CD4-positive, alpha-beta T cell (primary cell): Measurements from ENCODE around the gene CAMK2A. TPM values are rescaled to one million over a fixed set of nuclear protein-coding genes. Genes with fewer than 3 reads are reported as not detected.

Source experiments
- ATAC-seq: fragments of 200-7000 bp; cut with Tn5 transposase; one replicate; pipeline ENCODE4 v1.10.0; 2022; ENCODE audit warnings: mild to moderate bottlenecking; ENCODE audit not compliant: poor library complexity
- CTCF ChIA-PET: fragments of 350-600 bp; sonication (Branson Sonifier 250); formaldehyde crosslinking; loops from one replicate; lab custom pipeline; 2021; ENCODE audit warnings: antibody characterized with exemption, inconsistent platforms; lab: Charles Lee
- POLR2A ChIA-PET: fragments of 350-600 bp; sonication (Branson Sonifier 250); formaldehyde crosslinking; loops from one replicate; lab custom pipeline; 2021; ENCODE audit warnings: antibody characterized with exemption, inconsistent platforms; lab: Charles Lee
- DNase-seq, 14 experiments: peaks; one replicate each; pipeline ENCODE4 v3.0.0-alpha.2; 2013 to 2020; ENCODE audit warnings: mixed read lengths in 2 of 14
- H3K27ac ChIP-seq, 2 donors: one replicate each; pipeline versions ENCODE4 v1.5.1 to v1.7.0; 2013; ENCODE audit warnings: low read length in 2 of 2, low read depth in 1 of 2, mild to moderate bottlenecking in 1 of 2
- H3K27me3 ChIP-seq, 2 experiments: 1 replicate in 1 of 2; 2 replicates in 1 of 2; pipeline versions ENCODE4 v1.6.1 to v1.7.0; 2013; ENCODE audit warnings: low read length in 2 of 2, control low read depth in 1 of 2, mild to moderate bottlenecking in 1 of 2, moderate library complexity in 1 of 2; ENCODE audit not compliant: insufficient read depth in 2 of 2, control insufficient read depth in 1 of 2
- H3K36me3 ChIP-seq: one replicate; pipeline ENCODE4 v1.6.1; 2013; ENCODE audit warnings: low read length, control low read depth; ENCODE audit not compliant: insufficient read depth
- H3K4me1 ChIP-seq: one replicate; pipeline ENCODE4 v1.6.1; 2013; ENCODE audit warnings: low read length, control low read depth; ENCODE audit not compliant: insufficient read depth
- H3K4me3 ChIP-seq: one replicate; pipeline ENCODE4 v1.5.1; 2013; ENCODE audit warnings: mild to moderate bottlenecking, low read length, moderate library complexity
- H3K9me3 ChIP-seq, 2 experiments: 1 replicate in 1 of 2; 2 replicates in 1 of 2; pipeline versions ENCODE4 v1.6.1 to v1.7.0; 2013; ENCODE audit warnings: low read length in 2 of 2, mild to moderate bottlenecking in 2 of 2, control low read depth in 1 of 2, moderate library complexity in 1 of 2; ENCODE audit not compliant: control insufficient read depth in 1 of 2, insufficient read depth in 1 of 2
- H3K27ac Mint-ChIP-seq: one replicate; pipeline ENCODE4 v1.8.0; 2020; ENCODE audit warnings: mixed read lengths
- H3K27me3 Mint-ChIP-seq: one replicate; pipeline ENCODE4 v1.8.0; 2021; ENCODE audit warnings: mixed read lengths
- H3K36me3 Mint-ChIP-seq: one replicate; pipeline ENCODE4 v1.8.0; 2021; ENCODE audit warnings: low read depth, mixed read lengths
- H3K4me1 Mint-ChIP-seq: one replicate; pipeline ENCODE4 v1.8.0; 2021; ENCODE audit warnings: low read depth, mixed read lengths
- H3K4me3 Mint-ChIP-seq: one replicate; pipeline ENCODE4 v1.8.0; 2020; ENCODE audit warnings: mild to moderate bottlenecking, mixed read lengths
- H3K9me3 Mint-ChIP-seq: one replicate; pipeline ENCODE4 v1.8.0; 2020; ENCODE audit warnings: mixed read lengths
- intact Hi-C, 2 experiments: fragments of 100-400 bp; cut with DNase I in 1 of 2; cut with micrococcal nuclease in 1 of 2; formaldehyde crosslinking; loops; one replicate each; pipeline versions ENCODE4 v1.15.1 to v1.9.0; 2023 to 2025; cut with DNase I, micrococcal nuclease
- total RNA-seq, 174 experiments: library from RNA in 2 of 174; stranded (reverse) in 2 of 174; gene quantifications; one replicate each; pipeline ENCODE4 v1.2.3 and lab custom pipeline; 2021 to 2026
- TF ChIP-seq, protein P1 (sequence below): fragments of 200-600 bp; IDR thresholded peaks from one replicate; pipeline ENCODE4 v1.8.0; 2022; ENCODE audit warnings: antibody characterized with exemption, mild to moderate bottlenecking

The CAMK2A gene
- total RNA-seq, 2 experiments from 2014 or later, result 0.05 to 0.22 TPM

DNA sequence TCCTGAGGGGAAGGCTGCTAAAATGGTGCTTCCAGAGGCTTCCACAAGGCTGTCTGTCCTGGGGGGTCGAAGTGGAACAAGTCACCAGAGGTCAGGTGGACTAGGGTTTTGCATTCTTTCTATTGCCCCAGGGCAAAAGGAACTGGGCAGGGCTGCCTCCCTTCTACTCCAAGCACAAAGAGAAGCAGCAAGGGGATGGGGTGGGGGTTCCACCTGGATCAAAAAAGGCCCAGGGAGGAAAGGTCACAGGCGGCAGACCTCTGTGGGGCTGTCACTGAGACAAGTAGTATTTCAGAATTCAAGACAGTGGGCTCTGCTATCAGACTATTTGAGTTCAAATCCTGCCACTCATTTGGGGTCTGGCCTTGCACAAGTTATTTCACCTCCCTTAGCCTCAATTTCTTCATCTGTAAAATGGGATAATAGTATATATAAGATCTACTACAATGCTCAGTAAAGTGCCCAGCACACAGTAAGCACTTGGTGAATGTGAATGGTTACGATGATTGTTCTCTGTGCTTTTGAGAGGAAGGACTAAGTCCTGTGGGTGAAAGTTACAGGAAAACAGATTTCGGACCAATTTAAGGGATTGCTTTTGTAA, 15.0 kb upstream of the CAMK2A start:
- DNase-seq (no peak), ATAC-seq (no peak)
- Histone ChIP-seq H3K27ac (no peak overlapping the region), H3K9me3 (peaks cover 0 to 10% of the 10 kb centered on the region in 2 experiments), H3K4me3 (no peak overlapping the region), H3K27me3 (peaks cover 30 to 39% of the 10 kb centered on the region in 2 experiments), H3K36me3 (no peaks in the 10 kb centered on the region), H3K4me1 (no peaks in the 10 kb centered on the region)
- ChIA-PET CTCF (no interaction called here), POLR2A (no interaction called here)
- intact Hi-C loops, result no loop called here
- H3K4me3 Mint-ChIP-seq, result no peak overlapping the region
- TF ChIP-seq, protein P1, sequence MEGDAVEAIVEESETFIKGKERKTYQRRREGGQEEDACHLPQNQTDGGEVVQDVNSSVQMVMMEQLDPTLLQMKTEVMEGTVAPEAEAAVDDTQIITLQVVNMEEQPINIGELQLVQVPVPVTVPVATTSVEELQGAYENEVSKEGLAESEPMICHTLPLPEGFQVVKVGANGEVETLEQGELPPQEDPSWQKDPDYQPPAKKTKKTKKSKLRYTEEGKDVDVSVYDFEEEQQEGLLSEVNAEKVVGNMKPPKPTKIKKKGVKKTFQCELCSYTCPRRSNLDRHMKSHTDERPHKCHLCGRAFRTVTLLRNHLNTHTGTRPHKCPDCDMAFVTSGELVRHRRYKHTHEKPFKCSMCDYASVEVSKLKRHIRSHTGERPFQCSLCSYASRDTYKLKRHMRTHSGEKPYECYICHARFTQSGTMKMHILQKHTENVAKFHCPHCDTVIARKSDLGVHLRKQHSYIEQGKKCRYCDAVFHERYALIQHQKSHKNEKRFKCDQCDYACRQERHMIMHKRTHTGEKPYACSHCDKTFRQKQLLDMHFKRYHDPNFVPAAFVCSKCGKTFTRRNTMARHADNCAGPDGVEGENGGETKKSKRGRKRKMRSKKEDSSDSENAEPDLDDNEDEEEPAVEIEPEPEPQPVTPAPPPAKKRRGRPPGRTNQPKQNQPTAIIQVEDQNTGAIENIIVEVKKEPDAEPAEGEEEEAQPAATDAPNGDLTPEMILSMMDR, result no peak
- H3K4me1 Mint-ChIP-seq, result no peaks in the 10 kb centered on the region
- no peak overlapping the region for H3K27ac Mint-ChIP-seq
- no peaks in the 10 kb centered on the region for H3K9me3 Mint-ChIP-seq
- H3K36me3 Mint-ChIP-seq, result no peaks in the 10 kb centered on the region
- H3K27me3 Mint-ChIP-seq, result peaks cover 34% of the 10 kb centered on the region

DNA sequence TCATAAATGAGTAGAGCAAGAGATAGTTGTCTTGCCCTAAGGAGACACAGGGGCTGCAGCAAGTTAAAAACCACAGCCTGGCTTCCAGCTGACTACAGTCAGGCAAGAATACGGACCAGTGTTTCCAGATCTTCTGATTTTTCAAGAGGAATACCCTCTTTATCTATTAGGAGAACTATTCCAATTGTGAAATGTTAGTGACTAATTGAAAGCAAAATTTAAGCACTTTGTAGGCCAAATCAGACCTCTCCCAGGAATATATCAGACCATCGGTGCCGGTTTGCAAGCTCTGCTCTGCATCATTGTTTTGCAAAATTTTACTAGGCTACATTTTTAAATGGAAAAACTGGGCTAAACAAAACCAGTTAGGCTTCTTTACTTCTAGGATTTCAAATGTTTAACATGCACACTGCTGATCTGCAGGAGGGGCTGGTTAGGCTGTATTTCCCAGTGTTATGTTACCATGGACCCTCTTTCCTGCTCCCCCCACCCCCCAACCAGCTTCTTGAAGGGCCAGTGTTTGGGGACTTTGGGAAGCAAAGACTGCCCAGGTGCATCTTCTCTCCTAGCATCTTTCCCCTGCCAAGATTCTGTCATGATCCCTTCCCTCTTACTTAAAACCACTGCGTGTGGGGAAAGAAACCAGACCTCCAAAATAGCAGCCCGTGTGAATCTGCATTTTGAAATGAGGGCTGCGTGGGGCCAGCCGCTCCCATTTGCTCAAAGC, 14.2 kb upstream of the CAMK2A start:
- Mint-ChIP-seq H3K4me3 (no peak overlapping the region), H3K27ac (no peak overlapping the region), H3K36me3 (no peaks in the 10 kb centered on the region), H3K9me3 (no peaks in the 10 kb centered on the region), H3K4me1 (no peaks in the 10 kb centered on the region), H3K27me3 (peaks cover 40% of the 10 kb centered on the region)
- DNase-seq (no peak), ATAC-seq (no peak)
- Histone ChIP-seq H3K36me3 (no peaks in the 10 kb centered on the region), H3K9me3 (peaks cover 0 to 10% of the 10 kb centered on the region in 2 experiments), H3K27me3 (peaks cover 29 to 39% of the 10 kb centered on the region in 2 experiments), H3K4me1 (no peaks in the 10 kb centered on the region), H3K4me3 (no peak overlapping the region), H3K27ac (no peak overlapping the region)
- ChIA-PET POLR2A (no interaction called here), CTCF (no interaction called here)
- TF ChIP-seq, protein P1, result no peak
- intact Hi-C loops, result no loop called here

DNA sequence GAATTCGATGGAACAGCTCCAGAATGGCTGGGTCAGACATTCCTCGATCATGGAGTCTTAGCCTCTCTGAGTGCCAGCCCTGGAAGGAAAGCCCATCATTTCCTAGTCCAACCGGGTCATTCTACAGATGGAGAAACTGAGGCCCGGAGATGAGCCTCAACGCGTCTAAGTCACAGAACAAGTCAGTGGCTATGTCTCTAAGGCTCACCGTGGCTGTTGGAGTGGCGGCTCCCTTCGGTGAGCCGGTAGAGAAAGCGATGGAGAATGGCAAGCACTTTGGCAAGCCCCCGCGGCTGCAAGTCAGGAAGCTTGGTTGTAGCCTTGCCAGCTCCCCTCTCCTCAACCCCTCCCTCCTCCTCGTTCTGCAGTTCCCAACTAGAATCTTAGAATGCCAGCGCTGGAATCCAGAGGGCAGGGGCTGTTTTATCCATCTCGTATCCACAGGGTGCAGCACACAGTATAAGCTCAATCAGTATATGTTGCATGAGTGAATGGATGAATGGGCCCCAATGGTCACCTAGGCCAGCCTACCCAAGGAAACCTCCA, 13.6 kb upstream of the CAMK2A start:
- H3K4me1 Mint-ChIP-seq, result no peaks in the 10 kb centered on the region
- intact Hi-C loops, result no loop called here
- DNase-seq, result no peak
- H3K9me3 ChIP-seq, result peaks cover 0 to 10% of the 10 kb centered on the region in 2 experiments
- no peak overlapping the region for H3K4me3 ChIP-seq
- H3K36me3 ChIP-seq, result no peaks in the 10 kb centered on the region
- no peak overlapping the region for H3K4me3 Mint-ChIP-seq
- H3K27ac Mint-ChIP-seq, result no peak overlapping the region
- no peaks in the 10 kb centered on the region for H3K9me3 Mint-ChIP-seq
- peaks cover 40% of the 10 kb centered on the region for H3K27me3 Mint-ChIP-seq
- no peaks in the 10 kb centered on the region for H3K4me1 ChIP-seq
- H3K36me3 Mint-ChIP-seq, result no peaks in the 10 kb centered on the region
- H3K27ac ChIP-seq, result no peak overlapping the region
- TF ChIP-seq, protein P1, result no peak
- ChIA-PET CTCF (no interaction called here), POLR2A (no interaction called here)
- no peak for ATAC-seq
- peaks cover 29 to 39% of the 10 kb centered on the region in 2 experiments for H3K27me3 ChIP-seq
